Uterus (tissue), 4 donors: ENCODE measurements around the gene SMIM20. TPM values are rescaled to one million over a fixed set of nuclear protein-coding genes. Genes with fewer than 3 reads are reported as not detected.

Experiments
- DNase-seq, 2 donors: peaks; one replicate each; pipeline ENCODE4 v3.0.0-alpha.2; 2019 to 2020
- H3K27ac ChIP-seq, 2 donors: fragments of 200-600 bp; sonication (generic); 1 replicate in 1 of 2; 2 replicates in 1 of 2; pipeline ENCODE4 v1.5.1; 2016 to 2018
- H3K27me3 ChIP-seq, 2 donors: fragments of 200-600 bp; sonication (generic); one replicate each; pipeline ENCODE4 v1.5.1; 2018 to 2019; ENCODE audit warnings: control low read depth in 1 of 2
- H3K36me3 ChIP-seq, 2 donors: fragments of 200-600 bp; sonication (generic); one replicate each; pipeline ENCODE4 v1.5.1; 2019; ENCODE audit warnings: control low read depth in 1 of 2
- H3K4me1 ChIP-seq, 2 donors: fragments of 200-600 bp; sonication (generic); one replicate each; pipeline ENCODE4 v1.5.1; 2018 to 2019; ENCODE audit warnings: control low read depth in 1 of 2
- H3K4me3 ChIP-seq, 2 donors: fragments of 200-600 bp; sonication (generic); 1 replicate in 1 of 2; 2 replicates in 1 of 2; pipeline ENCODE4 v1.5.1; 2018 to 2019; ENCODE audit warnings: mild to moderate bottlenecking in 1 of 2
- H3K9me3 ChIP-seq, 2 donors: fragments of 200-600 bp; sonication (generic); one replicate each; pipeline ENCODE4 v1.5.1; 2019; ENCODE audit warnings: control low read depth in 1 of 2
- POLR2A ChIP-seq, 2 donors: fragments of 450-650 bp; IDR thresholded peaks; one replicate each; pipeline ENCODE4 v1.6.1; 2016; ENCODE audit warnings: antibody characterized with exemption in 2 of 2, mild to moderate bottlenecking in 1 of 2, moderate library complexity in 1 of 2
- intact Hi-C: fragments of 100-400 bp; cut with DNase I; formaldehyde crosslinking; loops from one replicate; pipeline ENCODE4 v1.15.1; 2023; ENCODE audit warnings: low total_unique reads
- total RNA-seq, 4 donors: library from RNA; depleted of rRNA in 3 of 4; stranded (reverse); fragments of >200 nt in 3 of 4; gene quantifications; one replicate each; pipeline versions ENCODE4 v1.1.0 to v1.2.4, GENCODE V29; 2014 to 2023
- TF ChIP-seq, protein P1 (sequence below), 4 experiments: fragments of 200-600 bp in 2 of 4; fragments of 450-650 bp in 2 of 4; sonication (generic) in 2 of 4; IDR thresholded peaks; one replicate each; pipeline ENCODE4 v1.5.1; 2016 to 2019; ENCODE audit warnings: antibody characterized with exemption in 4 of 4, mild to moderate bottlenecking in 2 of 4, moderate library complexity in 1 of 4
- donor health status: DM: yes; HTN: yes; CAD: no.

Gene SMIM20
- total RNA-seq, 4 donors from 2014 or later = 22.7 to 208 (median 32.4) TPM

DNA sequence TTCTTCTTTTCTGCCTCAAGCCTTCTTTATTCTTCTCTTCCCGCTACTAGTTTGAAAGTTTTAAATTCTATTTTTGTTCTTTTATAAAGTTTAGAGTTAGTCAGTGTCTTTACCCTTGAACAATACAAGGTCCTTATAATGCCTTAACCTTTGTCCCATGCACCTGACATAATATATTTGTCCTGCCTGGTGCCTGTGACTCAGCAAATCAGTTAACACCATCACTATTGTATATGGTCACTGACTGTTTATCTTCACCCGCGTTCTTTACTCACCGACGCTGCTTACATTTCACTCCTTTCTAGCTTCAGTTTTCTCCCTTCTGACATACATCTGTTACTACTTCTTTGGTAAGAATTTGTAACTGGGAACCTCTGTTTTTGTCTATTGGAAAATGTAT lies 5.7 kb downstream of the SMIM20 start:
- Histone ChIP-seq H3K27me3 (no peaks in the 10 kb centered on the region), H3K27ac (no peak overlapping the region), H3K4me3 (no peak overlapping the region), H3K36me3 (no peaks in the 10 kb centered on the region), H3K4me1 (no peaks in the 10 kb centered on the region), H3K9me3 (no peaks in the 10 kb centered on the region)
- TF ChIP-seq, protein P1, sequence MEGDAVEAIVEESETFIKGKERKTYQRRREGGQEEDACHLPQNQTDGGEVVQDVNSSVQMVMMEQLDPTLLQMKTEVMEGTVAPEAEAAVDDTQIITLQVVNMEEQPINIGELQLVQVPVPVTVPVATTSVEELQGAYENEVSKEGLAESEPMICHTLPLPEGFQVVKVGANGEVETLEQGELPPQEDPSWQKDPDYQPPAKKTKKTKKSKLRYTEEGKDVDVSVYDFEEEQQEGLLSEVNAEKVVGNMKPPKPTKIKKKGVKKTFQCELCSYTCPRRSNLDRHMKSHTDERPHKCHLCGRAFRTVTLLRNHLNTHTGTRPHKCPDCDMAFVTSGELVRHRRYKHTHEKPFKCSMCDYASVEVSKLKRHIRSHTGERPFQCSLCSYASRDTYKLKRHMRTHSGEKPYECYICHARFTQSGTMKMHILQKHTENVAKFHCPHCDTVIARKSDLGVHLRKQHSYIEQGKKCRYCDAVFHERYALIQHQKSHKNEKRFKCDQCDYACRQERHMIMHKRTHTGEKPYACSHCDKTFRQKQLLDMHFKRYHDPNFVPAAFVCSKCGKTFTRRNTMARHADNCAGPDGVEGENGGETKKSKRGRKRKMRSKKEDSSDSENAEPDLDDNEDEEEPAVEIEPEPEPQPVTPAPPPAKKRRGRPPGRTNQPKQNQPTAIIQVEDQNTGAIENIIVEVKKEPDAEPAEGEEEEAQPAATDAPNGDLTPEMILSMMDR (IDR thresholded peaks at IDR 0.05) = no peak
- no peak for TF ChIP-seq POLR2A (IDR thresholded peaks at IDR 0.05)
- intact Hi-C loops = no loop called here
- no peak for DNase-seq

DNA sequence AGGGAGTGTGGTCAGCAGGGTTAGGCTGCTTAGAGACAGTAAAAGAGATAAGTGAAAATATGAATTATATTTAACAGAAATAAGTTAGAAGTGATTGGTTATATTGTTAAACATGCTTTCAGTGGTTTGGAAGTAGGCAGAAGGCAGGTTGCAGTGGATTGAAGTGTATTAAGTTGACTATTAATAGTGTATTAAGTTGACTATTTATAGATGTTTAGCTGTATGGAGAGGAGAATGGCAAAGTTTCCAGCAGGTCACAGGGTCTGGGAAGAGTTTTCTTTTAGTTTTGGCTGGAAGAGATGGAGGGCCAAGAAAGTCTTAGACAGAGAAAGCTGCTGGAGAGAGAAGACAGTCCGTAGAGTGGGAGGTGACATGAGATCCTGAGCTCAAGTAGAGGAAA lies 7.9 kb downstream of the SMIM20 start:
- DNase-seq = no peak
- Histone ChIP-seq H3K9me3 (no peaks in the 10 kb centered on the region), H3K27me3 (no peaks in the 10 kb centered on the region), H3K27ac (no peak overlapping the region), H3K4me1 (no peaks in the 10 kb centered on the region), H3K4me3 (no peak overlapping the region), H3K36me3 (no peaks in the 10 kb centered on the region)
- TF ChIP-seq POLR2A (IDR thresholded peaks at IDR 0.05) = no peak
- TF ChIP-seq, protein P1 (IDR thresholded peaks at IDR 0.05) = no peak
- intact Hi-C loops = no loop called here

DNA sequence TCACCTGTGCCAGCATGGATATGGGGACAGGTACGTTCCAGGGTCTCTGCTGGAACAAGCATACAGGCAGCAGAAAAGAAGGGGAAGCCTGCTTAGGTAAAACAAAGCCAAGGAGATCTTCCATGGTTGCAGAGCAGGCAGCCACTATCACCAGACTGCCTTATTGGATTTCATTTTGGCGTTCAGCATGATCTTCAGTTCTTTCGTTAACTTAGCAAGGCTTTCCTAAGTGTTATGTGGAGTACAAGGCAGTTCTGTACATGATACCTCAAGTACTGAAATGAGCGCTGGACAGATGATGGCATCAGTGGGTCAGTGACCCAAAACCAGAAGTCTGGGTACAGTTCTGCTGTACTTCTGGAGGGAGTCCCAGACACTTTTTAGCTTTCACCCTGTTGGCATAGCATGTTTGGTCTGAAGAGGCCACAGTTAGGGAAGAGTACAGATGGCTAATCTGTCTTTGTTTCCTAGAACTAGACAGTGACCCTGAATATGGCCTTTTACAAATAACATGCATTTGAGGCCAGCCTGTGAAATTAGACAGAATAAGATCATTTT lies 8.9 kb downstream of the SMIM20 start:
- no peaks in the 10 kb centered on the region for H3K9me3 ChIP-seq
- H3K27ac ChIP-seq = no peak overlapping the region
- intact Hi-C loops = no loop called here
- no peaks in the 10 kb centered on the region for H3K36me3 ChIP-seq
- no peak for TF ChIP-seq POLR2A (IDR thresholded peaks at IDR 0.05)
- TF ChIP-seq, protein P1 (IDR thresholded peaks at IDR 0.05) = no peak
- H3K4me1 ChIP-seq = no peaks in the 10 kb centered on the region
- H3K27me3 ChIP-seq = no peaks in the 10 kb centered on the region
- no peak overlapping the region for H3K4me3 ChIP-seq
- no peak for DNase-seq

DNA sequence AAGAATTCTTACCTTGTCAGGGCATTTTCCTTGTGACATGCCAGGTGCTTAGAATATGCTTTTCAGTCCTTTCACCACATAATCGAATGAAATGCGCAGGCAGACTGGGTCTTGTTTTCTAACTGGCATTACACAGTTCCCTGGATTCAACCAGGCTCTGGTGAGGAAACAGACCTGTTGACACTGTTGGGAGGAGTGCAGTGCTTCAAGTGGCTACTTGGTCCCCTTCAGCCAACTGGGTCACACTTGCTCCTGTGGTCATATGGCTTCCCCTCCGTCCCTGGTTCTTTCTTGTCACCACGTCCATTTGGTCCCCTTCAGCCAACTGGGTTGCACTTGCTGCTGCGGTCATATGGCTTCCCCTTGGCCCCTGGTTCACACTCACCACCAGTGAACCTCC lies 9.7 kb downstream of the SMIM20 start:
- Histone ChIP-seq H3K4me3 (no peak overlapping the region), H3K9me3 (no peaks in the 10 kb centered on the region), H3K27me3 (no peaks in the 10 kb centered on the region), H3K4me1 (no peaks in the 10 kb centered on the region), H3K27ac (no peak overlapping the region), H3K36me3 (no peaks in the 10 kb centered on the region)
- no peak for DNase-seq
- intact Hi-C loops = no loop called here
- no peak for TF ChIP-seq POLR2A (IDR thresholded peaks at IDR 0.05)
- TF ChIP-seq, protein P1 (IDR thresholded peaks at IDR 0.05) = no peak

DNA sequence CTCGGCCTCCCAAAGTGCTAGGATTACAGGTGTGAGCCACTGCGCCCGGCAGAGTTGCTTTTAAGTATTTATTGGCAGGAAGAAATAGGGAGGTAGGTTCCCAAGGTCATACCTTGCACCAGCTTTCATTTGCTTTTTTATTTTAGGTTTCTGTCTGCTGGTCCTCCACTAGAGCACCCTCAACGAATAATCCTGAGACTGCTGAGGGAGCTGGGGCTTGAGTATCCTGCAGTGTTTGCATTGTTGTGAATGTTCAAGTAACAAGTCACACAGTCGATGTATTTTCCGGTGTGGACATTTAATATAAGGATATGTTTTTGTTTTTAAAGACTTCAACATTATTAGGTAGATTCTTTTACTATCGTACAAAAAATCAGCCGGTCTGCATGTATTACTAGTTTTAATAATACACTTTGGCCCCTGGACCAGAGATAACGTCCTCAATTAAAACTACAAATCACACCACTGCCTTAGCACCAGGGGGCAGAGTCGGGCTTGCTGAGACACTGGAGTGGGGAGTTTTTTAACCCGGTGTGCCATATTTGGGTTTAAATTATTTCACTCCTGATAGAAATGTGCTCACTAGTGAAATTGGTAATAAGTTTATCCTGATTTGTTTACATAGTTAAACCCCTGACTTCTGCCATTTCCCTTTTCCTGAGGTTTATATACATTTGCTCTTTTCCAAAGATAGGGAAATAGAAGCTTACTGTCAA lies 11.6 kb downstream of the SMIM20 start:
- no peak for DNase-seq
- Histone ChIP-seq H3K4me1 (no peaks in the 10 kb centered on the region), H3K9me3 (no peaks in the 10 kb centered on the region), H3K27ac (no peak overlapping the region), H3K4me3 (no peak overlapping the region), H3K27me3 (no peaks in the 10 kb centered on the region), H3K36me3 (no peaks in the 10 kb centered on the region)
- no peak for TF ChIP-seq POLR2A (IDR thresholded peaks at IDR 0.05)
- TF ChIP-seq, protein P1 (IDR thresholded peaks at IDR 0.05) = peak in 1 of 4 experiments; percentile 6
- intact Hi-C loops = no loop called here
